ENCODE results near the gene SFT2D1. TPM values are rescaled to one million over a fixed set of nuclear protein-coding genes. Genes with fewer than 3 reads are reported as not detected.

Gene SFT2D1
- total RNA-seq, 1 donor: 25.7 TPM

DNA sequence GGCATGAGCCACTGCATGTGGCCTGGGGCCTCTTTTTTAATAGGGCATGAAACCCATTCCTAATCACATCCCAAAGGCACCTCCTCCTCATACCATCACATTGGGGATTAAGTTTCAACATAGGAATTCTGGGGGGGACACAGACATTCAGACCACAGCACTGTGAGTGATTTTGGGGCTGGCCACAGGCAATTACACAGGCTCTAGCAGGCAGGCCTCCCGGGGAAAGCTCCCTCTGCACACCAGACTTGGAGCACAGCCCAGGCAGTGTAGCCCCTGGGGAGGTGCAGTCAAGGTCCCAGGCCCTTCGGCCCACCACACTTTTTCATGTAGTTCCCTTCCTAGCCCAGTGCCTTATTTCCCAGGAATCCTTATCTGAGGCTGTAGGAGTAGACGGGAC is 5.5 kb downstream of the SFT2D1 start:
- Histone ChIP-seq H3K4me3 (ENCODE audit: insufficient read depth, low read length) (no peak overlapping the region), H3K4me1 (ENCODE audit: insufficient read depth, low read length) (peaks cover 15% of the 10 kb centered on the region), H3K79me2 (ENCODE audit: insufficient read depth, low read length) (peaks cover 100% of the 10 kb centered on the region), H3K4me2 (ENCODE audit: insufficient read depth, low read length) (no peak overlapping the region), H3K36me3 (ENCODE audit: insufficient read depth, low read length) (peaks cover 28% of the 10 kb centered on the region), H3K9me3 (ENCODE audit: low read depth, low read length) (no peaks in the 10 kb centered on the region), H4K20me1 (ENCODE audit: insufficient read depth, low read length) (peaks cover 77% of the 10 kb centered on the region), H3K27ac (ENCODE audit: low read depth, low read length) (no peak overlapping the region), H2AFZ (ENCODE audit: low read length) (no peak overlapping the region), H3K27me3 (ENCODE audit: insufficient read depth, low read length) (no peaks in the 10 kb centered on the region)
- TF ChIP-seq, protein P1, sequence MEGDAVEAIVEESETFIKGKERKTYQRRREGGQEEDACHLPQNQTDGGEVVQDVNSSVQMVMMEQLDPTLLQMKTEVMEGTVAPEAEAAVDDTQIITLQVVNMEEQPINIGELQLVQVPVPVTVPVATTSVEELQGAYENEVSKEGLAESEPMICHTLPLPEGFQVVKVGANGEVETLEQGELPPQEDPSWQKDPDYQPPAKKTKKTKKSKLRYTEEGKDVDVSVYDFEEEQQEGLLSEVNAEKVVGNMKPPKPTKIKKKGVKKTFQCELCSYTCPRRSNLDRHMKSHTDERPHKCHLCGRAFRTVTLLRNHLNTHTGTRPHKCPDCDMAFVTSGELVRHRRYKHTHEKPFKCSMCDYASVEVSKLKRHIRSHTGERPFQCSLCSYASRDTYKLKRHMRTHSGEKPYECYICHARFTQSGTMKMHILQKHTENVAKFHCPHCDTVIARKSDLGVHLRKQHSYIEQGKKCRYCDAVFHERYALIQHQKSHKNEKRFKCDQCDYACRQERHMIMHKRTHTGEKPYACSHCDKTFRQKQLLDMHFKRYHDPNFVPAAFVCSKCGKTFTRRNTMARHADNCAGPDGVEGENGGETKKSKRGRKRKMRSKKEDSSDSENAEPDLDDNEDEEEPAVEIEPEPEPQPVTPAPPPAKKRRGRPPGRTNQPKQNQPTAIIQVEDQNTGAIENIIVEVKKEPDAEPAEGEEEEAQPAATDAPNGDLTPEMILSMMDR (IDR thresholded peaks at IDR 0.05; ENCODE audit: extremely low read depth, low read depth, low read length): no peak
- DNase-seq (ENCODE audit: insufficient read length, low spot score, missing footprints): no peak

DNA sequence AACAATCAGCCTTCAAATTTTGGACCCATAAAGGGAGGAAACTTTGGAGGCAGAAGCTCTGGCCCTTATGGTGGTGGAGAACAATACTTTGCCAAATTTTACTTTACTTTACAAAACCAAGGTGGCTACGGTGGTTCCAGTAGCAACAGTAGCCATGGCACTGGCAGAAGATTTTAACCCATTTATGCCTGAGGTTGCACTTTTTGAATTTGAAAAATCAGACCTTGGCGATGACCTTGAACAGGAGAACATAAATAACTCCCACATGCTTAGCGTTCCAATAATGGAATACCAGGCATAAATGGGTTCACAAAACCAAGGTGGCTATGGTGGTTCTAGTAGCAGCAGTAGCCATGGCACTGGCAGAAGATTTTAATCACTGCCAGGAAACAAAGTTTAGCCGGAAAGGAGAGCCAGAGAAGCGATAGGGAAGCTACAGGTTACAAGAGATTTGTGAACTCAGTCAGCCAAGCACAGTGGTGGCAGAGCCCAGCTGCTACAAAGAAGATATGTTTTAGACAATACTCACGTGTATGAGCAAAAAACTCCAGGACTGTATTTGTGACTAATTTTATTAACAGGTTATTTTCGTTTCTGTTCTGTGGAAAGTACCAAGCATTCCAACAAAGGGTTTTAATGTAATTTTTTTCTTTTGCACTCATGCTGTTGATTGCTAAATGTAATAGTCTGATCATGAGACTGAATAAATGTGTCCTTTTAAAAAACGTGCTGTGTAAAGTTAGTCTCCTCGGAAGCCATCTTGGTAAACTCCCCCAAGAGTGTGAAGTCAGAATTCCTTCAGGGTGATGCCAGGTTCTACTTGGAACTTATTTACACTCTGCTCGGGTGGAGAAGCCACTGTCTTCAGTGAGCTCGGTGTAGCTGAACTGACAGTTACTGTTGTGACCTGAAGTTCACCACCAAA is 6.7 kb downstream of the SFT2D1 start:
- Histone ChIP-seq H3K4me1 (ENCODE audit: insufficient read depth, low read length) (peaks cover 6% of the 10 kb centered on the region), H3K27ac (ENCODE audit: low read depth, low read length) (no peak overlapping the region), H3K27me3 (ENCODE audit: insufficient read depth, low read length) (no peaks in the 10 kb centered on the region), H2AFZ (ENCODE audit: low read length) (no peak overlapping the region), H4K20me1 (ENCODE audit: insufficient read depth, low read length) (peaks cover 74% of the 10 kb centered on the region), H3K36me3 (ENCODE audit: insufficient read depth, low read length) (peaks cover 28% of the 10 kb centered on the region), H3K4me2 (ENCODE audit: insufficient read depth, low read length) (no peak overlapping the region), H3K4me3 (ENCODE audit: insufficient read depth, low read length) (no peak overlapping the region), H3K79me2 (ENCODE audit: insufficient read depth, low read length) (peaks cover 100% of the 10 kb centered on the region), H3K9me3 (ENCODE audit: low read depth, low read length) (no peaks in the 10 kb centered on the region)
- DNase-seq (ENCODE audit: insufficient read length, low spot score, missing footprints): no peak
- TF ChIP-seq, protein P1 (IDR thresholded peaks at IDR 0.05; ENCODE audit: extremely low read depth, low read depth, low read length): no peak

DNA sequence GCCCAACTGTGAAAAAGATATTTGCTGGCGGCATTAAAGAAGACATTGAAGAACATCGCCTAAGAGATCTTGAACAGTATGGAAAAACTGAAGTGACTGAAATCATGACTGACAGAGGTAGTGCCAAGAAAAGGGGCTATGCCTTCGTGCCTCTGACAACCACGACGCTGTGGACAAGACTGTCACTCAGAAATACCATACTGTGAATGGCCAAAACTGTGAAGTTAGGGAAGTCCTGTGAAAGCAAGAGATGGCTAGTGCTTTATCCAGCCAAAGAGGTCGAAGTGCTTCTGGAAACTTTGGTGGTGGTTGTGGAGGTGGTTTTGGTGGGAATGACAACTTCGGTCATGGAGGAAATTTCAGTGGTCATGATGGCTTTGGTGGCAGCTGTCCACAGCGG is 7.5 kb downstream of the SFT2D1 start:
- no peaks in the 10 kb centered on the region for H3K27me3 ChIP-seq (ENCODE audit: insufficient read depth, low read length)
- TF ChIP-seq, protein P1 (IDR thresholded peaks at IDR 0.05; ENCODE audit: extremely low read depth, low read depth, low read length): no peak
- H3K9me3 ChIP-seq (ENCODE audit: low read depth, low read length): no peaks in the 10 kb centered on the region
- H4K20me1 ChIP-seq (ENCODE audit: insufficient read depth, low read length): peaks cover 67% of the 10 kb centered on the region
- H3K4me1 ChIP-seq (ENCODE audit: insufficient read depth, low read length): peaks cover 6% of the 10 kb centered on the region
- H2AFZ ChIP-seq (ENCODE audit: low read length): no peak overlapping the region
- peaks cover 28% of the 10 kb centered on the region for H3K36me3 ChIP-seq (ENCODE audit: insufficient read depth, low read length)
- H3K79me2 ChIP-seq (ENCODE audit: insufficient read depth, low read length): peaks cover 99% of the 10 kb centered on the region
- H3K4me3 ChIP-seq (ENCODE audit: insufficient read depth, low read length): no peak overlapping the region
- no peak for DNase-seq (ENCODE audit: insufficient read length, low spot score, missing footprints)
- no peak overlapping the region for H3K4me2 ChIP-seq (ENCODE audit: insufficient read depth, low read length)
- H3K27ac ChIP-seq (ENCODE audit: low read depth, low read length): no peak overlapping the region

DNA sequence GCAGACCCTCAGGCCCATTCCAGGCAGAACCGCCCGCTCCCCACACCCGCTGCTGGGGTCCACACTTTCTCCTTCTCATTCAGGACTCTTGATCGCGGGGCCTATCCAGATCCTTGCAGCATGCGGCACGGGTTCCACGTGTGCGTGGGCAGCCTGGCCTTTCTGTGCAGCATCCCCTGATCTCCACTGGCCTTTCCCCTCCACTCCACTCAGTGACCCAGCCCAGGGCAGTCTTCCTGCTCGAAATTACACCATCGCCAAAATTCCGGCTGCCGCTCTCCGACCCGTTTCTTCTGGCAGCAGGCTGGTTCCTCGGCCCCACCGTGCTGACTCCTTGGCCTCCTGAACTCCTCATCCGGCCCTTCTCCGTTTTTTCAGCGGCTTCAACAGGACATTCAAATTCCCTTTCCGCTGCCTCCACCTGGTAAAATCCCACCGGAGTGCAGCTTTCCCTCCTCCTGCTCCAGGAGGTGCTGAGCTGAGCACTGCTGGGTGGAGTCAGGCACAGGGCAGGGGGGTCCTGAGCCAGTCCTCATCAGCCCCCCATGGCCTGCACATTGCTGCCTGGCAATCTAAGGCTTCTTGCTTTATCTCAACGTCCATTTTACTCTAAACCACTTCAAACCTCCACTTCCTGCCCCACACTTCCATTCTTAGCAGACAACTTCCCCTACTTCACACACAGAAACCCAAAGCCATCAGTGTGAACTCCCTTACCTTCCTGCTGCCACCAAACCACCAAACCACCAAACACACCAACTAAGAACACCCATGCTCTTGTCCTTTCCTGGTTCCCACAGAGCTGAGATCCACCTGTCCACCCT is 9.0 kb downstream of the SFT2D1 start:
- TF ChIP-seq, protein P1 (IDR thresholded peaks at IDR 0.05; ENCODE audit: extremely low read depth, low read depth, low read length): no peak
- H4K20me1 ChIP-seq (ENCODE audit: insufficient read depth, low read length): peaks cover 64% of the 10 kb centered on the region
- no peak overlapping the region for H3K4me2 ChIP-seq (ENCODE audit: insufficient read depth, low read length)
- no peak overlapping the region for H3K27ac ChIP-seq (ENCODE audit: low read depth, low read length)
- H3K36me3 ChIP-seq (ENCODE audit: insufficient read depth, low read length): peaks cover 38% of the 10 kb centered on the region
- H3K4me3 ChIP-seq (ENCODE audit: insufficient read depth, low read length): no peak overlapping the region
- peaks cover 6% of the 10 kb centered on the region for H3K4me1 ChIP-seq (ENCODE audit: insufficient read depth, low read length)
- H3K27me3 ChIP-seq (ENCODE audit: insufficient read depth, low read length): no peaks in the 10 kb centered on the region
- no peak for DNase-seq (ENCODE audit: insufficient read length, low spot score, missing footprints)
- H3K9me3 ChIP-seq (ENCODE audit: low read depth, low read length): no peaks in the 10 kb centered on the region
- H3K79me2 ChIP-seq (ENCODE audit: insufficient read depth, low read length): peaks cover 99% of the 10 kb centered on the region
- no peak overlapping the region for H2AFZ ChIP-seq (ENCODE audit: low read length)
